Right atrium auricular region (tissue), 2 donors: ENCODE results near the gene CHCHD4. TPM values are rescaled to one million over a fixed set of nuclear protein-coding genes. Genes with fewer than 3 reads are reported as not detected.

Source experiments
- DNase-seq: peaks from one replicate; pipeline ENCODE4 v3.0.0-alpha.2; 2019; ENCODE audit warnings: low spot score
- H3K27ac ChIP-seq, 2 donors: fragments of 200-600 bp; sonication (generic); 1 replicate in 1 of 2; 2 replicates in 1 of 2; pipeline ENCODE4 v1.5.1; 2016 to 2019
- H3K27me3 ChIP-seq, 2 donors: fragments of 200-600 bp; sonication (generic); one replicate each; pipeline versions ENCODE4 v1.5.1 to v1.6.0; 2017 to 2019
- H3K36me3 ChIP-seq: fragments of 200-600 bp; sonication (generic); one replicate; pipeline ENCODE4 v1.5.1; 2016
- H3K4me1 ChIP-seq, 2 donors: fragments of 200-600 bp; sonication (generic); one replicate each; pipeline versions ENCODE4 v1.5.1 to v1.6.0; 2017 to 2019
- H3K4me3 ChIP-seq, 2 donors: fragments of 200-600 bp; sonication (generic); 1 replicate in 1 of 2; 2 replicates in 1 of 2; pipeline ENCODE4 v1.5.1; 2017 to 2019; ENCODE audit warnings: mild to moderate bottlenecking in 1 of 2, moderate library complexity in 1 of 2
- H3K9me3 ChIP-seq, 2 donors: fragments of 200-600 bp; sonication (generic); one replicate each; pipeline ENCODE4 v1.5.1; 2019
- CTCF ChIP-seq, 2 donors: fragments of 200-600 bp; sonication (generic); IDR thresholded peaks; one replicate each; pipeline ENCODE4 v1.5.1; 2019; ENCODE audit warnings: antibody characterized with exemption in 2 of 2
- total RNA-seq, 2 donors: library from RNA; depleted of rRNA; stranded (reverse); fragments of >200 nt; gene quantifications; one replicate each; pipeline ENCODE4 v1.1.0, GENCODE V29; 2016

CHCHD4 gene
- total RNA-seq, 2 donors from 2014 or later, result 24.3 to 32.3 TPM

GRCh38 chr3:14133876-14134275 lies 9.2 kb upstream of the CHCHD4 start:
- DNase-seq, result no peak
- TF ChIP-seq CTCF (IDR thresholded peaks at IDR 0.05), result no peak
- Histone ChIP-seq H3K9me3 (no peaks in the 10 kb centered on the region), H3K4me1 (peaks cover 0 to 23% of the 10 kb centered on the region in 2 donors), H3K4me3 (no peak overlapping the region), H3K27ac (no peak overlapping the region), H3K27me3 (no peaks in the 10 kb centered on the region), H3K36me3 (peaks cover 92% of the 10 kb centered on the region)

- no peaks in the 10 kb centered on the region for H3K9me3 ChIP-seq
Measured at GRCh38 chr3:14133188-14133800, 8.6 kb upstream of the CHCHD4 start.

GRCh38 chr3:14132689-14133088 lies 8.0 kb upstream of the CHCHD4 start:
- TF ChIP-seq CTCF (IDR thresholded peaks at IDR 0.05), result no peak
- Histone ChIP-seq H3K36me3 (peaks cover 87% of the 10 kb centered on the region), H3K4me3 (no peak overlapping the region), H3K4me1 (peaks cover 0 to 13% of the 10 kb centered on the region in 2 donors), H3K9me3 (no peaks in the 10 kb centered on the region), H3K27ac (no peak overlapping the region), H3K27me3 (no peaks in the 10 kb centered on the region)
- DNase-seq, result no peak

More at GRCh38 chr3:14133188-14133800, 8.6 kb upstream of the CHCHD4 start:
- peaks cover 87% of the 10 kb centered on the region for H3K36me3 ChIP-seq
- H3K4me1 ChIP-seq, result peaks cover 0 to 17% of the 10 kb centered on the region in 2 donors
- no peak overlapping the region for H3K27ac ChIP-seq
- no peak overlapping the region for H3K4me3 ChIP-seq
- no peak for DNase-seq
- TF ChIP-seq CTCF (IDR thresholded peaks at IDR 0.05), result no peak
- no peaks in the 10 kb centered on the region for H3K27me3 ChIP-seq

- H3K4me1 ChIP-seq, result peaks cover 0 to 14% of the 10 kb centered on the region in 2 donors
- no peaks in the 10 kb centered on the region for H3K9me3 ChIP-seq
- H3K4me3 ChIP-seq, result no peak overlapping the region
- H3K27ac ChIP-seq, result no peak overlapping the region
- DNase-seq, result no peak
- no peaks in the 10 kb centered on the region for H3K27me3 ChIP-seq
- no peak for TF ChIP-seq CTCF (IDR thresholded peaks at IDR 0.05)
- peaks cover 82% of the 10 kb centered on the region for H3K36me3 ChIP-seq
Measured at GRCh38 chr3:14132120-14132519, 7.5 kb upstream of the CHCHD4 start.

GRCh38 chr3:14131134-14131533 lies 6.5 kb upstream of the CHCHD4 start:
- H3K9me3 ChIP-seq, result no peaks in the 10 kb centered on the region
- H3K27ac ChIP-seq, result no peak overlapping the region
- peaks cover 77% of the 10 kb centered on the region for H3K36me3 ChIP-seq
- H3K27me3 ChIP-seq, result no peaks in the 10 kb centered on the region
- H3K4me1 ChIP-seq, result peaks cover 0 to 17% of the 10 kb centered on the region in 2 donors
- H3K4me3 ChIP-seq, result no peak overlapping the region
- no peak for TF ChIP-seq CTCF (IDR thresholded peaks at IDR 0.05)
- DNase-seq, result no peak

- no peak overlapping the region for H3K4me3 ChIP-seq
- no peak overlapping the region for H3K27ac ChIP-seq
- TF ChIP-seq CTCF (IDR thresholded peaks at IDR 0.05), result no peak
- DNase-seq, result no peak
- H3K9me3 ChIP-seq, result no peaks in the 10 kb centered on the region
- peaks cover 73% of the 10 kb centered on the region for H3K36me3 ChIP-seq
- no peaks in the 10 kb centered on the region for H3K27me3 ChIP-seq
- peaks cover 0 to 21% of the 10 kb centered on the region in 2 donors for H3K4me1 ChIP-seq
Measured at GRCh38 chr3:14130707-14131106, 6.0 kb upstream of the CHCHD4 start.
